Activated B cell treated with CpG ODN at 0.5 μM for 24 hours (primary cell): ENCODE measurements around the gene XYLT1. TPM values are rescaled to one million over a fixed set of nuclear protein-coding genes. Genes with fewer than 3 reads are reported as not detected.

Experiments
- ATAC-seq: fragments of 200-7000 bp; cut with Tn5 transposase; one replicate; pipeline ENCODE4 v1.10.0; 2021; ENCODE audit warnings: low read depth, mild to moderate bottlenecking, moderate library complexity
- CTCF ChIA-PET: fragments of 350-600 bp; sonication (Branson Sonifier 250); formaldehyde crosslinking; loops from one replicate; lab custom pipeline; 2021; ENCODE audit warnings: antibody characterized with exemption; lab: Charles Lee
- POLR2A ChIA-PET: fragments of 350-600 bp; sonication (Branson Sonifier 250); formaldehyde crosslinking; loops from one replicate; lab custom pipeline; 2021; ENCODE audit warnings: antibody characterized with exemption; lab: Charles Lee
- DNase-seq: peaks from one replicate; pipeline ENCODE4 v3.0.0; 2022
- H3K27ac Mint-ChIP-seq: one replicate; pipeline ENCODE4 v1.8.0; 2020; ENCODE audit warnings: mixed read lengths
- H3K27me3 Mint-ChIP-seq: one replicate; pipeline ENCODE4 v1.8.0; 2021; ENCODE audit warnings: mixed read lengths
- H3K36me3 Mint-ChIP-seq: one replicate; pipeline ENCODE4 v1.8.0; 2021; ENCODE audit warnings: low read depth, mixed read lengths
- H3K4me1 Mint-ChIP-seq: one replicate; pipeline ENCODE4 v1.8.0; 2021; ENCODE audit warnings: mixed read lengths
- H3K4me3 Mint-ChIP-seq: one replicate; pipeline ENCODE4 v1.8.0; 2020; ENCODE audit warnings: mild to moderate bottlenecking, mixed read lengths
- H3K9me3 Mint-ChIP-seq: one replicate; pipeline ENCODE4 v1.8.0; 2020; ENCODE audit warnings: mixed read lengths
- intact Hi-C: fragments of 100-400 bp; cut with micrococcal nuclease; formaldehyde crosslinking; loops from one replicate; pipeline ENCODE4 v1.15.1; 2024
- total RNA-seq: library from RNA; stranded (reverse); gene quantifications from 2 replicates; pipeline ENCODE4 v1.2.3, GENCODE V29; 2022
- TF ChIP-seq, protein P1 (sequence below): fragments of 200-600 bp; IDR thresholded peaks from one replicate; pipeline ENCODE4 v1.8.0; 2022; ENCODE audit warnings: antibody characterized with exemption, mild to moderate bottlenecking

Gene XYLT1
- total RNA-seq, 1 donor from 2014 or later: 17.0 TPM

DNA sequence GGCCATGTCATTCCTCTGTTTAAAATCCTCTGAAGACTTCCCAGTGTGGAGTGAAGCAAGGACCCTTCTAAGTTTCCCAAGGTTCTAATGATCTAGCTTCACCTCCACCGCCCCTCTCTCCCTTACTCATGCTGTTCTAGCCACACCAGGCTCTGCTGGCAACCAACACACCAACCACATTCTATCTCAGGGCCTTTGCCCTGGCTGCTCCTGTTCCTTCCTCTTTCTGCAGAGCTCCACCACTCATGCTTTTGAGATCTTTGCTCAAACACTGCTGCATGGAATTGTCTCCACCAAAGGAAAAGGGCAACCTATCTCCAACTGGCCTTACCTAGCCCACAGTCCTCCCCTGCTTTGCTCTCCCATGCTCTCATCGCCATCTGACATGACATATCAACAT is 128.7 kb downstream of the XYLT1 start:
- intact Hi-C loops: no loop called here
- no peak for ATAC-seq

DNA sequence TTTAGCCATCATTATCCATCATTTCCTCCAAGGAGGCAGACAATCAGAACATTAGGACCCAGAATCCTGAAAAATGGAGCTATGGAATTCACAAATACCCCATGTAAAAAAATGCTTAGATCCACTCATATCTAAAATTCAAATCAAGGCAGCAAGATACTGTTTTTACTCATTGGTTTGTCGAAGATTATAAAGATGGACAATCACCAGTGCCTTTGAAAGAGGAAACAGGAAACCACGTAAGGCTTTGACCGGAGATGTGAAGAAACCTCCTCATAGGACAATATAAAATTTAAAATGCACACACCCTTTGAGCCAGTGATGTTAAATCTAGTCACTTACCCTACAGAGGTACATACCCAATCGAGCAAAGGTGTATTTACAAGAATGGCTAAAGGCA is 130.0 kb downstream of the XYLT1 start:
- H3K27ac Mint-ChIP-seq: peak overlapping the region; percentile 35
- H3K36me3 Mint-ChIP-seq: peaks cover 1% of the 10 kb centered on the region
- H3K4me3 Mint-ChIP-seq: no peak overlapping the region
- H3K9me3 Mint-ChIP-seq: no peaks in the 10 kb centered on the region
- TF ChIP-seq, protein P1, sequence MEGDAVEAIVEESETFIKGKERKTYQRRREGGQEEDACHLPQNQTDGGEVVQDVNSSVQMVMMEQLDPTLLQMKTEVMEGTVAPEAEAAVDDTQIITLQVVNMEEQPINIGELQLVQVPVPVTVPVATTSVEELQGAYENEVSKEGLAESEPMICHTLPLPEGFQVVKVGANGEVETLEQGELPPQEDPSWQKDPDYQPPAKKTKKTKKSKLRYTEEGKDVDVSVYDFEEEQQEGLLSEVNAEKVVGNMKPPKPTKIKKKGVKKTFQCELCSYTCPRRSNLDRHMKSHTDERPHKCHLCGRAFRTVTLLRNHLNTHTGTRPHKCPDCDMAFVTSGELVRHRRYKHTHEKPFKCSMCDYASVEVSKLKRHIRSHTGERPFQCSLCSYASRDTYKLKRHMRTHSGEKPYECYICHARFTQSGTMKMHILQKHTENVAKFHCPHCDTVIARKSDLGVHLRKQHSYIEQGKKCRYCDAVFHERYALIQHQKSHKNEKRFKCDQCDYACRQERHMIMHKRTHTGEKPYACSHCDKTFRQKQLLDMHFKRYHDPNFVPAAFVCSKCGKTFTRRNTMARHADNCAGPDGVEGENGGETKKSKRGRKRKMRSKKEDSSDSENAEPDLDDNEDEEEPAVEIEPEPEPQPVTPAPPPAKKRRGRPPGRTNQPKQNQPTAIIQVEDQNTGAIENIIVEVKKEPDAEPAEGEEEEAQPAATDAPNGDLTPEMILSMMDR: no peak
- DNase-seq: no peak
- ChIA-PET CTCF (interaction anchor here (2.1 kb wide), 1 partner anchor 62 kb away, joined by 4 read pairs; no protein-coding TSS in a partner anchor), POLR2A (no interaction called here)
- intact Hi-C loops: no loop called here
- H3K27me3 Mint-ChIP-seq: no peaks in the 10 kb centered on the region
- ATAC-seq: no peak
- peaks cover 53% of the 10 kb centered on the region for H3K4me1 Mint-ChIP-seq

More for the DNA sequence above, 128.7 kb downstream of the XYLT1 start:
- H3K4me1 Mint-ChIP-seq: peaks cover 62% of the 10 kb centered on the region
- peak overlapping the region; percentile 3 for H3K27ac Mint-ChIP-seq
- CTCF ChIA-PET: interaction anchor here (1.4 to 2.6 kb wide), 2 partner anchors 40 to 64 kb away, joined by 3 to 9 read pairs; no protein-coding TSS in a partner anchor
- TF ChIP-seq, protein P1: no peak
- POLR2A ChIA-PET: interaction anchor here (1.2 to 2.7 kb wide), 2 partner anchors 17 to 40 kb away, joined by 4 to 19 read pairs; no protein-coding TSS in a partner anchor
- H3K9me3 Mint-ChIP-seq: no peaks in the 10 kb centered on the region
- H3K27me3 Mint-ChIP-seq: no peaks in the 10 kb centered on the region
- no peaks in the 10 kb centered on the region for H3K36me3 Mint-ChIP-seq
- no peak for DNase-seq
- H3K4me3 Mint-ChIP-seq: peak overlapping the region; percentile 7

DNA sequence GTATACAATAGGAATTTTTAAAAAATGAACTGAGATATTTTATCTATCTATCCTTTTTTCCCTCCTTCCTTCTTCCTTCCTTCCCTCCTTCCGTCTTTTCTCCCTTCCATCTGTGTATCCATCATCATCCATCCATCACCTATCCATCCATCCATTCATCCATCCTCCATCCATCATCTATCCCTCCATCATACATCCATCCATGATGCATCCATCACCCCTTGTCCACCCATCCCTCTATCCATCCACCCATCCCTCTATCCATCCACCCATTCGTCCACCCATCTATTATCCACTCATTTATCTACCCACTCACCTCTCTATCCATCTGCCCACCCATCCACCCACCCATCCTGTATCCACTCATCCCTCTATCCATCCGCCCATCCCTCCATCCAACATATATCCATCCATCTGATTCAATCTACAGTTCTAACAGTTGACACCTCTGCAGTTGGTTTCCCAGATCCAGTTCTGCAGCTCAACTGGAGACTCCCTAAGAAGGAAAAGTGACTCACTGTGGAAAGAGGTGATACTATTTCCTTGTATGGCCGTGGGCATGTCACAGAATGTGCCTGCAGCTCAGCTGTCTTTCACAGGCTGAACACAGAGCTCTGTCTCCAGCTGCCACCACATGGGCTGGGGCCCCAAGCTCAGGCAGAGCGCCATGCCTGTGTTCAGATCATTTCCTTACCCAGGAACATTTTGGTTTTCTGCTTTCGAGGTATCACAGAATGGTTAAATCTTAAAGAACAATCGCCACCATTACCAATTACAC is 130.8 kb downstream of the XYLT1 start:
- Mint-ChIP-seq H3K9me3 (no peaks in the 10 kb centered on the region), H3K27ac (no peak overlapping the region), H3K4me3 (no peak overlapping the region), H3K27me3 (no peaks in the 10 kb centered on the region), H3K36me3 (peaks cover 2% of the 10 kb centered on the region), H3K4me1 (peaks cover 48% of the 10 kb centered on the region)
- TF ChIP-seq, protein P1: no peak
- intact Hi-C loops: no loop called here
- ATAC-seq (no peak), DNase-seq (no peak)
- ChIA-PET POLR2A (no interaction called here), CTCF (interaction anchor here (2.1 kb wide), 1 partner anchor 61 kb away, joined by 4 read pairs; no protein-coding TSS in a partner anchor)

DNA sequence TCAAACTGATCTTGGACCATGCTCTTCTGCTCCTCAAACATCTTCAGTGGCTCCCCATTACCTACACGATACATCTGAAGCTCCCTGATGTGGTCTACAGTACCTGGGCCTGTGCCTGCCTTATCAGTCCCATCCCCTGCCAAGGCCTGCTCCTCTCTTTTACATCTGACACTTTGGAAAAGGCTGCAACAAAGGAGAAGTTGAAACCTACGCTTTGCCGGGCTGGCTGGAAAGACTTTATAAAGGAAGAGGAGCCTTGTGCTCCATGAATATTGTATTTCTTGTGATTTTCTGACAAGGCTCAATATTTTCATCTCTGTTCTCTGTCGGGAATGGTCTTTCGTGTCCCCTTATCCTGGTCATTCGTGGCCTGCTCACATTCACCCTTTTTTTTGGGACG is 132.5 kb downstream of the XYLT1 start:
- Mint-ChIP-seq H3K9me3 (no peaks in the 10 kb centered on the region), H3K4me3 (no peak overlapping the region), H3K4me1 (peaks cover 44% of the 10 kb centered on the region), H3K36me3 (peaks cover 5% of the 10 kb centered on the region), H3K27me3 (no peaks in the 10 kb centered on the region), H3K27ac (no peak overlapping the region)
- ATAC-seq (no peak), DNase-seq (no peak)
- POLR2A ChIA-PET: no interaction called here
- intact Hi-C loops: no loop called here
- TF ChIP-seq, protein P1: no peak
- CTCF ChIA-PET: no interaction called here

DNA sequence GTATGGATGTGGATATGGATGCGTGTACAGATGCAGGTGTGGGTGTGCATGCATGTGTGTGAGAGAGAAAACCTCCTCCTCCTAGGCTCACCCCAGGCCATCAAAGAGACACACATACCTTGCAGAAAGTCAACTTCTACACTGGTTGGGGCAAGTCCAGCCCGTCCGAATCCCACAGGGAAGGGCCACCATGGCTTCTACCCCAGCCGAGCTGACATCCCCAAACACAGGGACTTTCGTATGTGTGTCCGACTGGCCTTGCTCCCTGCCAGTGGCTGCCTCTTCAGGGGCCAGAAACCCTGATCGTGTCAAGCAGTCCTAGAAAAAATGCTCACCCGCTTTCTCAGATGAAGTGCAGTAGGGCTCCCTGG is 134.2 kb downstream of the XYLT1 start:
- TF ChIP-seq, protein P1: no peak
- POLR2A ChIA-PET: no interaction called here
- Mint-ChIP-seq H3K27me3 (no peaks in the 10 kb centered on the region), H3K4me3 (no peak overlapping the region), H3K36me3 (peaks cover 5% of the 10 kb centered on the region), H3K27ac (no peak overlapping the region), H3K9me3 (no peaks in the 10 kb centered on the region), H3K4me1 (peaks cover 28% of the 10 kb centered on the region)
- no peak for ATAC-seq
- CTCF ChIA-PET: no interaction called here
- DNase-seq: no peak
- intact Hi-C loops: no loop called here
